Neutrophil (primary cell): ENCODE data around the gene DUS4L.

ENCODE experiments used
- H3K27ac ChIP-seq: fragments of 200-600 bp; sonication (generic); 2 replicates; pipeline ENCODE4 v1.5.1; 2016; ENCODE audit warnings: mild to moderate bottlenecking, moderate library complexity
- H3K27me3 ChIP-seq: fragments of 200-600 bp; sonication (generic); 2 replicates; pipeline ENCODE4 v1.6.0; 2016; ENCODE audit warnings: mild to moderate bottlenecking
- H3K36me3 ChIP-seq: fragments of 200-600 bp; sonication (generic); 2 replicates; pipeline ENCODE4 v1.5.1; 2017
- H3K4me1 ChIP-seq, 2 experiments: fragments of 200-600 bp in 1 of 2; sonication (generic) in 1 of 2; 1 replicate in 1 of 2; 2 replicates in 1 of 2; pipeline versions ENCODE4 v1.5.1 to v1.6.1; 2013 to 2016; ENCODE audit warnings: low read depth in 1 of 2, low read length in 1 of 2, mild to moderate bottlenecking in 1 of 2, moderate library complexity in 1 of 2; ENCODE audit not compliant: control insufficient read depth in 1 of 2, insufficient read depth in 1 of 2
- H3K4me3 ChIP-seq, 2 experiments: fragments of 200-600 bp in 1 of 2; sonication (generic) in 1 of 2; 1 replicate in 1 of 2; 2 replicates in 1 of 2; pipeline ENCODE4 v1.5.1; 2013 to 2016; ENCODE audit warnings: low read depth in 1 of 2, low read length in 1 of 2, mild to moderate bottlenecking in 1 of 2, moderate library complexity in 1 of 2
- H3K9me3 ChIP-seq: fragments of 200-600 bp; sonication (generic); 2 replicates; pipeline ENCODE4 v1.5.1; 2016
- TF ChIP-seq, protein P1 (sequence below): fragments of 200-600 bp; sonication (generic); IDR thresholded peaks from 2 replicates; pipeline ENCODE4 v1.5.1; 2016; ENCODE audit warnings: antibody characterized with exemption

The DUS4L gene

DNA sequence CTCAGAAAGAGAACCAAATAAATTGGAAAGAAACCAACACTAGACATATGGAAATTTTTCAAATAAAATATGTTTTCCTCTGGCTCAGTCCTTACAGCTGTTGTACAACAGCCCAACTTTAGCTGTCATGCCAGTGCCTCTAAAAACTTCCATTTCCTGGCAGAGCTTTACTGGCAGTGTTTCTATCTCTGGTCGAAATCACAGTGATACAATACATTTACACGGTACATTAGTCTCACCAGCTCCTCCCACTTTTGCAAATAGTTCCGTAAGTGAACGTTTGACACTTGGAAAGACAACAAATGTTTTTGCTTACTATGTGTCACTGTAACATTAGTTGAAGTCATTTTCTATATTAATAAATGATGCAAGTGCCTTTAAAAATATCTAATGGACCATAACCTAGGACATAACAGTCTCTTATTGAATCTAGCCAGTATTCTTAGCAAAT is 46.1 kb downstream of the DUS4L start:
- Histone ChIP-seq H3K27me3 (no peaks in the 10 kb centered on the region), H3K9me3 (no peaks in the 10 kb centered on the region), H3K4me3 (no peak overlapping the region), H3K27ac (no peak overlapping the region), H3K36me3 (peaks cover 27% of the 10 kb centered on the region), H3K4me1 (no peaks in the 10 kb centered on the region)
- TF ChIP-seq, protein P1, sequence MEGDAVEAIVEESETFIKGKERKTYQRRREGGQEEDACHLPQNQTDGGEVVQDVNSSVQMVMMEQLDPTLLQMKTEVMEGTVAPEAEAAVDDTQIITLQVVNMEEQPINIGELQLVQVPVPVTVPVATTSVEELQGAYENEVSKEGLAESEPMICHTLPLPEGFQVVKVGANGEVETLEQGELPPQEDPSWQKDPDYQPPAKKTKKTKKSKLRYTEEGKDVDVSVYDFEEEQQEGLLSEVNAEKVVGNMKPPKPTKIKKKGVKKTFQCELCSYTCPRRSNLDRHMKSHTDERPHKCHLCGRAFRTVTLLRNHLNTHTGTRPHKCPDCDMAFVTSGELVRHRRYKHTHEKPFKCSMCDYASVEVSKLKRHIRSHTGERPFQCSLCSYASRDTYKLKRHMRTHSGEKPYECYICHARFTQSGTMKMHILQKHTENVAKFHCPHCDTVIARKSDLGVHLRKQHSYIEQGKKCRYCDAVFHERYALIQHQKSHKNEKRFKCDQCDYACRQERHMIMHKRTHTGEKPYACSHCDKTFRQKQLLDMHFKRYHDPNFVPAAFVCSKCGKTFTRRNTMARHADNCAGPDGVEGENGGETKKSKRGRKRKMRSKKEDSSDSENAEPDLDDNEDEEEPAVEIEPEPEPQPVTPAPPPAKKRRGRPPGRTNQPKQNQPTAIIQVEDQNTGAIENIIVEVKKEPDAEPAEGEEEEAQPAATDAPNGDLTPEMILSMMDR = no peak

DNA sequence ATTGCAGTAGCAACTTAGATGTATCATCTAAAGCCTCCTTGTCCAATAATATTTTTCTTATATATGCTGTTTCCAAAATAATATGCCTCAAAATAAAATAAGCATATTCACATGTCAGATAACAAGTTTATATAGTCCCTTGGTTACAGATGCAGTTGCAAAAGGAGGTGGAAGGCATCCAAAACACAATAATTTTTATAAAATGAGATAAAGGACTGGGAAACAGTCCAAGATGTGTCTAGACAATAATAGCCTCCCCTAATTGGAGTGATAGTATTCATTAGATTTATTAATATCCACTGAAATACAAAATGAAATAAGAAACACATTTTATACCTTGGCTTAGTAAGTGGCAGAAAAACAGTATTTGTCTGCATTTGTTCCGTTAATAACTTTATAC is 46.6 kb downstream of the DUS4L start:
- no peak overlapping the region for H3K4me3 ChIP-seq
- no peak overlapping the region for H3K27ac ChIP-seq
- H3K36me3 ChIP-seq = peaks cover 32% of the 10 kb centered on the region
- TF ChIP-seq, protein P1 = no peak
- no peaks in the 10 kb centered on the region for H3K27me3 ChIP-seq
- H3K4me1 ChIP-seq = no peaks in the 10 kb centered on the region
- H3K9me3 ChIP-seq = no peaks in the 10 kb centered on the region

DNA sequence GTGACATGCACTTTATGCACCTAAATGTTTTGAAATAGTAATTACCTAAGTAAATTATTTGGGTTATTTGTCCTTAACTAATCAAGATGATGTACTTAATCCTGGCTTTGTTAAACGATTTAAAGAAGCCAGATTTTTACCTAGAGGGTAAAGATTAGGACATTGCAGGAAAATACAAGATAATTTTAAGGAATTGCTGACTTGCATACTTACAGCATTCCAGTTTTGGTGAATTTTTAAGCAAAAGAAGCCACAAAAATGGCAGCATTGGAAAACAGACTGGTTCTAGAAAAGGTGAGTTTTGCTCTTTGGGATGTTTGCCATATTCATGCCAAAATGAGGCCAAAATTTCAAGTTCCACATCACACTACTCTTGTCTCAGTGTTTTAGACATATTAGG is 49.7 kb downstream of the DUS4L start:
- TF ChIP-seq, protein P1 = no peak
- Histone ChIP-seq H3K4me1 (no peaks in the 10 kb centered on the region), H3K4me3 (no peak overlapping the region), H3K27ac (no peak overlapping the region), H3K36me3 (peaks cover 51% of the 10 kb centered on the region), H3K27me3 (no peaks in the 10 kb centered on the region), H3K9me3 (no peaks in the 10 kb centered on the region)

DNA sequence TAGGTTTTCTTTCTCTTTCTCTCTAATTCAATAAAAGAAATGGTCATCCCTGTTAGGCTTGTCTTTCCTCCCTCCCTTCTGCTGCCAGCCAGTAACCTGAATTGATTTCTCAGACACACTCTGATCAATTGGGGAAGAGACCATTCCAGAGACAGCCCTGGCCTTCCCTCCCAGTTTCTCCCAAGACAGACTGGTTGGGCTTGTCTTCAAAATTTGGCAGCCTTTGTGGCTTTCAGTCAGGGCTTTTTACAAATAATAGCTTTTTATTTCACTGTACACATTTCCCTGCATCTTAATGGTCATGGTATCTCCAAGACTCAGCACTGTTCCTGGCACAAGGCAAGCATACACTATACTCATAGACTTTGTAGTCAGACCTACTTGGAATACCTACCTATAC is 50.2 kb downstream of the DUS4L start:
- no peak overlapping the region for H3K27ac ChIP-seq
- H3K27me3 ChIP-seq = no peaks in the 10 kb centered on the region
- TF ChIP-seq, protein P1 = no peak
- H3K36me3 ChIP-seq = peaks cover 51% of the 10 kb centered on the region
- H3K4me1 ChIP-seq = no peaks in the 10 kb centered on the region
- no peak overlapping the region for H3K4me3 ChIP-seq
- H3K9me3 ChIP-seq = no peaks in the 10 kb centered on the region

DNA sequence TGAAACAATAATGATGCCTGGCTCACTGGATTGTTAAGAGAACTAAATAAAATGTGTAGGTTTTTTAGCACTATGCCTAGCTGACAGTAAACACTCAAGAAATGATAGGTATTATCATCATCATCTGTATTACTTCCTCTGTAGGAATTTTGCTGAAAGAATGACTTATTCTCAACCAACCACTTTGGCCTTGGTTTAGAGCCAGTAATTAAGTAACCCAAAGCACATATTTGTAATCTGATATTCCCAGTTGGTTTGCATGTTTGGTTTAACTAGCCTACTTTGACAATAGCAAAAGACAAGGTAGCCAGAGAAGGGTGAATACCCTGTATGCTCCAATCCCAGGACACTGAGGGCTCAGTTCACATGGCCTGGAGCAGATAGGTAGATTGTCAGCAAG is 50.7 kb downstream of the DUS4L start:
- H3K27ac ChIP-seq = no peak overlapping the region

More for the DNA sequence above, 50.7 kb downstream of the DUS4L start:
- peaks cover 49% of the 10 kb centered on the region for H3K36me3 ChIP-seq
- H3K27me3 ChIP-seq = no peaks in the 10 kb centered on the region
- H3K9me3 ChIP-seq = no peaks in the 10 kb centered on the region
- no peak overlapping the region for H3K4me3 ChIP-seq
- TF ChIP-seq, protein P1 = no peak
- no peaks in the 10 kb centered on the region for H3K4me1 ChIP-seq
